UCSD-AML1 (cell line): Measurements from ENCODE around the gene AQP3.
"Not testable (repeated sequence)": the region's sequence is repeated elsewhere in the genome, so short reads cannot be mapped to it uniquely, and the experiment has no call there.

Experiments
- DNase-seq: peaks from one replicate; lab custom pipeline; 2025; ENCODE audit not compliant: unreplicated experiment; lab: John Stamatoyannopoulos, UW

Gene AQP3

GRCh38 chr9:33443464-33444154, 3.8 kb downstream of the AQP3 start:
- no peak for DNase-seq

- no peak for DNase-seq
These were observed 4.3 kb downstream of the AQP3 start for GRCh38 chr9:33443047-33443446.

DNA sequence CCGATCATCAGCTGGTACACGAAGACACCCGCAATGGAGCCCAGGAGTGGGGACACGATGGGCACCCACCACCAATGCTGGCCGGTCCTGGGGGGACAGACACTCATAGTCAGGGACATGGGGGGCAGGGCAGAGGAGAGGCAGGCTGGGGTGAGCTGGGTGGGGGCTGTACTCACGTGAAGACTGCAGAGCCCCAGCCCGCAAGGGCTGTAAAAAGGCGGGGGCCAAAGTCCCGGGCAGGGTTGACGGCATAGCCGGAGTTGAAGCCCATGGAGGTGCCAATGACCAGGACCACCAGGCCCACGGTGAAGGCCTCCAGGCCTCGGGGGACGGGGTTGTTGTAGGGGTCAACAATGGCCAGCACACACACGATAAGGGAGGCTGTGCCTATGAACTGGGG, 5.3 kb downstream of the AQP3 start:
- DNase-seq, result no peak

DNA sequence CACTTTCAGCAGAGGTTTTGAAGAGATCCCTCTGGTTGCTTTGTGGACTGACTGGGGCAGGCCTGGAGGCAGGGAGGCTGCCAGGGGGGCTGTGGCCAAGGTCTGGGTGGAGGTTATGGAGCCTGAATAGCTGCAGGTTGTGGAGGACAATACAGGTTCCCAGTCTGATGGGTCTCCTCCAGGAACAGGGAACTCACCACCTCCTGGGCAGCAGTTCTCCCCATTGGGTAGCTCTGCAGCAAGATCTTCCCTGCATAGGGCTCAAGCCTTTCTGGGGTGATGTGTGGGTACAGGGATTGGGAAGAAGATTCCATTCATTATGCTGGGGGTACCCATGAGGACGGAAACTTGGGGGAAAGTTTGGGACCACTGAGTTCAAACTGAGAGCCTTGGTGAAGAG, 6.8 kb downstream of the AQP3 start:
- no peak for DNase-seq

- no peak for DNase-seq
These were observed 7.2 kb downstream of the AQP3 start for GRCh38 chr9:33440204-33440603.

GRCh38 chr9:33439731-33440130, 7.7 kb downstream of the AQP3 start:
- DNase-seq, result no peak

- DNase-seq, result no peak
These were observed 8.3 kb downstream of the AQP3 start for GRCh38 chr9:33438926-33439680.

GRCh38 chr9:33437898-33438297, 9.5 kb downstream of the AQP3 start:
- DNase-seq, result no peak

GRCh38 chr9:33437205-33437604, 10.2 kb downstream of the AQP3 start:
- DNase-seq, result no peak

- DNase-seq, result no peak
These were observed 10.9 kb downstream of the AQP3 start for GRCh38 chr9:33436445-33436844.

GRCh38 chr9:33435821-33436277, 11.5 kb downstream of the AQP3 start:
- DNase-seq, result no peak

DNA sequence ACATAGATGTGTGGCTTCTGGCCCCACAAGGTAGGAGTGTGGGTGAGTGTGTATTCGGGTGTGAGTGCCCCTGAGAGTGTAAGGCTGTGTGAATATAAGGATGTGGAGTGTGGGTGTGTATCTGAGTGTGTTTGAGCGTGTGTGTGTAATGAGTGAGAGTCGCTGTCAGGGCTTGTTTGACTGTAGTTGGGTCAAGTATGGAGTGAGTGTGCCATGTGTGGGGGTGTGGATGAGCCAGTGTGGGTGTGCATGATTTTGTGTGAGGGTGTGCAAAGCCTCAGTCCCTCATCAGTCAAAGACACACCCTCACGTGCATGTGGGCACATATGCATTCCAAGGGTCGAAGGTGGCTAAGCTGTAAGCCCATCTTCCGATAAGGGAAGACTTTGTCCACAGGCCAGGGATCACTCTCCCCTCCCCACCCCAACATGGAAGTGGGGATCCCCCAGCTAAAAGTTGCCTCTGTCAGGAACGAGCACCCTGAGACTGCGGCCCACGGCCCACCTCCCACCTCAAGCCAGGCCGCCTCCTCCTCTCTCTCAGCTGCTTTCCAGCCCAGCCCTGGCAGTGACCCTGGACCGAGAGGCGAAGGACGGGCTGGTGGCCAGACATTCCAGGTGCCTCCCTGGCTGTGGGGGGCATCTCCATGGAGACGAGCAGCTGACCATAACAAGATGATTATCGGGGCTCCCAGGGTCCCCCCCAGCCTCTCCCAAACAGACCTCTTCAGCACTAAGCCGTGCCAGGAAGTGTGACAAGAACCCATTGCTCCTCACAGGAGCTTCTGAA, 12.9 kb downstream of the AQP3 start:
- DNase-seq, result no peak

- DNase-seq, result no peak
These were observed 13.5 kb downstream of the AQP3 start for GRCh38 chr9:33433871-33434270.

DNA sequence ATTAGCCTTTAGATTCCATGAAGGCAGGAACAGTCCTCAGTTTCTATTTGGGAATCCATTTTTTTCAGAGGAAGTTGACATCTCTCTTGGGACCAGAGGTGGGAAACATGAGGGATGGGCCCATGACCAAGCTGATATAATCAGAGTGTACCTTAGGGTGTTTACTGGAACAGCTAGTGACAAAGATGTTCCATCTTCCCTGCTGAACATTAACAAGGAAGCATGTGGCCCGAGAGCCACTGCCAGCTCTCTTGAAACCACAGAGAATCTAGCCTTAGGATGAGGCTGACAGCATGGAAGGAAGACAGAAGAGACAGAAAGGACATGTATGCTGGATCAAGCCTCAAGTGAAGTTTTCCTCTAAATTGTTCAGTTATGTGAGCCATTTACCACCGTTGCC, 16.0 kb downstream of the AQP3 start:
- no peak for DNase-seq

DNA sequence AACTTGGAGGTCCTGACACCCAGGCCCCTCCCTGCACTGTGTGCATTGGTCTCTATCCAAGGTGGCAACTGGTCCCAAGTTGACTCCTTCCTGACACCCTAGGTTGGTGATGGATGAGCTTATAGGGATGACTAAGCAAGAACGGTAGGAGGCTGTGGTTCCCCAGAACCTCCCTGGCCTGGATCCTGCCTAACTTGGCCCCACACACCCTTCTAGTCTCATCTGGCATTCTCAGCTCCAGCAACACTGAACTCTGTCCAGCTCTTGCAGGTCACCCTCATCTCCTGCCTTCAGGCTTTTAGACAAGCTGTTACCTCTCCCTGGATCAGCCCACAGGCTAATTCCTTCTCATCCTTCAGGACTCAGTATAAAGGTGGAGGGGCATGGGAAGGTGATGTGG, 16.5 kb downstream of the AQP3 start:
- no peak for DNase-seq

- no peak for DNase-seq
These were observed 18.0 kb downstream of the AQP3 start for GRCh38 chr9:33429256-33429985.

GRCh38 chr9:33426843-33427293, 20.5 kb downstream of the AQP3 start:
- DNase-seq, result no peak

DNA sequence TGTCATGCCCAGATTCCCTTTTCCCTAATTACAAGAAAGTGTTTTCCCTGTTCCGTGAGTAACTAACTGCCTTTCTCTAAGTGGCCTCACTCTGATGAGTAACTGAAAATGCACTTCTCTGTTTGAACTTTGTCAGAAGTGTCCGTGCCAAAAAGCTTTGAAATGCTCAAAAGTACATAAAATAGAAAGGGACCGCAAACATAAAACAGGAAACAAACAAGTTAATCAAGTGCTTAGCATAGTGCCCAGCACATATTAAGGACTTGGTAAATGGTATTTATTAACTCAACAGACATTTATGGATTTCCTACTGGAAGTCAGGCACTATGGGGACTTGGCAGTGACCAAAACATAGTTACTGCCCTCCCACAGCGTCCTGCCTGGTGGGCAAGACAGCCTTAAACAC, 22.3 kb downstream of the AQP3 start:
- no peak for DNase-seq

DNA sequence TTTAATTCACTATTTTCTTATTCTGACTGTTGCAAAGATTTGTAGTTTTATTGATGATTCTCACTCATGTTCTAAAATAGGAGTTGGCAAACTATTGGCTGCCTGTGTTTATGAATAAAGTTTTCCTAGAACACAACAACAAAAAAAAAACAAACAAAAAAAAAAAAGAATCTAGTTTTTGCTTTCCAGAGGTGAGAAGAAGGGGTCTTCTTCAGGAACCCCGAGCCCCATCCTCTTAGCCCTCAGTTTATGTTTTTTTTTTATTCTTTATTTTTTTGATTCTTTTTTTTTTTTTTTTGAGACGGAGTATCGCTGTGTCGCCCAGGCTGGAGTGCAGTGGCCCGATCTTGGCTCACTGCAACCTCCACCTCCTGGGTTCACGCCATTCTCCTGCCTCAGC, 22.9 kb downstream of the AQP3 start:
- not testable (repeated sequence) for DNase-seq

- not testable (repeated sequence) for DNase-seq
These were observed 23.4 kb downstream of the AQP3 start for GRCh38 chr9:33424043-33424442.

- DNase-seq, result no peak
These were observed 27.6 kb downstream of the AQP3 start for GRCh38 chr9:33419708-33420303.
